Stimulated activated memory B cell treated with anti-CD40 and anti-IgM and Interleukin-4, amounts not matched to agents 10 μg/mL and 1 μg/mL and 100 μg/mL, for 72 hours (primary cell): ENCODE measurements around the gene PSORS1C1.

ENCODE experiments used
- ATAC-seq: fragments of 150-1000 bp; cut with Tn5 transposase; 2 replicates; pipeline ENCODE4 v1.10.0; 2021
- H3K27ac Mint-ChIP-seq: one replicate; pipeline ENCODE4 v1.8.0; 2022; ENCODE audit warnings: mild to moderate bottlenecking, mixed read lengths
- H3K27me3 Mint-ChIP-seq: one replicate; pipeline ENCODE4 v1.8.0; 2022; ENCODE audit warnings: mixed read lengths
- H3K36me3 Mint-ChIP-seq: one replicate; pipeline ENCODE4 v1.8.0; 2022; ENCODE audit warnings: mixed read lengths
- H3K4me1 Mint-ChIP-seq: one replicate; pipeline ENCODE4 v1.8.0; 2022; ENCODE audit warnings: mixed read lengths
- H3K4me3 Mint-ChIP-seq: one replicate; pipeline ENCODE4 v1.8.0; 2022; ENCODE audit warnings: mild to moderate bottlenecking, moderate library complexity, mixed read lengths
- H3K9me3 Mint-ChIP-seq: one replicate; pipeline ENCODE4 v1.8.0; 2022; ENCODE audit warnings: mixed read lengths

Gene PSORS1C1

DNA sequence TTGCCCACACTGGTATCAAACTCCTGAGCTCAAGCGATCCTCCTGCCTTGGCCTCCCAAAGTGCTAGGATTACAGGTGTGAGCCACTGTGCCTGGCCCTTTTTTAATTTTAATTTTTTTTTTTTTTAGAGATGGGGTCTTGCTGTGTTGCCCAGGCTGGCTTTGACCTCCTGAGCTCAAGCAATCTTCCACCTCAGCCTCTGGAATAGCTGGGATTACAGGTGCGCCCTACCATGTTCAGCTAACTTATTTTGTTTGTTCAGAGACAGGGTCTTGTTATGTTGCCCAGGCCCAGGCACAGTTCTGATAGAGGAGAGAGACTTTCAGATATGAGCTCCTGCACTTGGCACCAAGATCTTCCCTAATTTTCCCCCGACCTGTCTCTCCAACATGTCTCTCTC lies 16.2 kb downstream of the PSORS1C1 start:
- Mint-ChIP-seq H3K4me3 (no peak overlapping the region), H3K4me1 (peaks cover 15% of the 10 kb centered on the region), H3K27me3 (peaks cover 29% of the 10 kb centered on the region), H3K9me3 (no peaks in the 10 kb centered on the region), H3K36me3 (no peaks in the 10 kb centered on the region), H3K27ac (no peak overlapping the region)
- ATAC-seq, result no peak

- Mint-ChIP-seq H3K27me3 (peaks cover 23% of the 10 kb centered on the region), H3K27ac (no peak overlapping the region), H3K9me3 (no peaks in the 10 kb centered on the region), H3K36me3 (no peaks in the 10 kb centered on the region), H3K4me3 (no peak overlapping the region), H3K4me1 (peaks cover 12% of the 10 kb centered on the region)
- ATAC-seq, result no peak
These were observed 17.0 kb downstream of the PSORS1C1 start for GRCh38 chr6:31131595-31131994.

- no peak overlapping the region for H3K27ac Mint-ChIP-seq
- H3K36me3 Mint-ChIP-seq, result no peaks in the 10 kb centered on the region
- no peak overlapping the region for H3K4me3 Mint-ChIP-seq
- H3K4me1 Mint-ChIP-seq, result peaks cover 12% of the 10 kb centered on the region
- no peaks in the 10 kb centered on the region for H3K9me3 Mint-ChIP-seq
- peaks cover 15% of the 10 kb centered on the region for H3K27me3 Mint-ChIP-seq
- ATAC-seq, result no peak
These were observed 18.2 kb downstream of the PSORS1C1 start for GRCh38 chr6:31132806-31133205.

GRCh38 chr6:31135710-31136109 lies 21.1 kb downstream of the PSORS1C1 start:
- Mint-ChIP-seq H3K9me3 (no peaks in the 10 kb centered on the region), H3K4me3 (no peak overlapping the region), H3K4me1 (peaks cover 11% of the 10 kb centered on the region), H3K36me3 (no peaks in the 10 kb centered on the region), H3K27me3 (peaks cover 7% of the 10 kb centered on the region), H3K27ac (no peak overlapping the region)
- no peak for ATAC-seq

GRCh38 chr6:31138982-31139381 lies 24.4 kb downstream of the PSORS1C1 start, which contains the start of gene PSORS1C2:
PSORS1C2 (minus strand) TSS chr6:31139066; CDS start chr6:31139026, 40 bp downstream.
- ATAC-seq, result no peak
- Mint-ChIP-seq H3K4me3 (peak within 1 kb of the TSS; percentile 13), H3K9me3 (no peaks in the 10 kb centered on the region), H3K4me1 (peaks cover 11% of the 10 kb centered on the region), H3K27ac (peak within 1 kb of the TSS; percentile 68), H3K27me3 (no peaks in the 10 kb centered on the region), H3K36me3 (peaks cover 6% of the 10 kb centered on the region)

DNA sequence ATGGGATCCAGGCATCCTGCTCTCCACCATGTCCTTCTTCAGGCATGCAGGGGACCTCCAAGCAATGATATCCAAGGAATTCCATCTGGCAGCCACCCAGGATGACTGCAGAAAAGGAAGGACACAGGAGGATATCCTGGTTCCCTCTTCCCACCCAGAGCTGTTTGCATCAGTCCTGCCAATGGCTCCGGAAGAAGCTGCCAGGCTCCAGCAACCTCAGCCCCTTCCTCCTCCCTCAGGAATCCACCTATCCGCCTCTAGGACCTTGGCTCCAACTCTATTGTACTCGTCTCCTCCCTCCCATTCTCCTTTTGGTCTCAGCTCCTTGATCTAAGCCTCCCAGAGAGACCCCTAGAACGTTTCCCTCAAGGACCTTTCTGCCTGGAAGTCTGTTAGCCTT lies 25.0 kb downstream of the PSORS1C1 start:
- no peak overlapping the region for H3K27ac Mint-ChIP-seq
- no peaks in the 10 kb centered on the region for H3K27me3 Mint-ChIP-seq
- no peaks in the 10 kb centered on the region for H3K9me3 Mint-ChIP-seq
- ATAC-seq, result no peak
- peaks cover 11% of the 10 kb centered on the region for H3K36me3 Mint-ChIP-seq
- H3K4me3 Mint-ChIP-seq, result no peak overlapping the region
- H3K4me1 Mint-ChIP-seq, result peaks cover 11% of the 10 kb centered on the region

- H3K36me3 Mint-ChIP-seq, result peaks cover 21% of the 10 kb centered on the region
- H3K27ac Mint-ChIP-seq, result no peak overlapping the region
- H3K4me3 Mint-ChIP-seq, result no peak overlapping the region
- H3K27me3 Mint-ChIP-seq, result no peaks in the 10 kb centered on the region
- H3K9me3 Mint-ChIP-seq, result no peaks in the 10 kb centered on the region
- peaks cover 11% of the 10 kb centered on the region for H3K4me1 Mint-ChIP-seq
- ATAC-seq, result no peak
These were observed 26.0 kb downstream of the PSORS1C1 start for GRCh38 chr6:31140643-31141042.

DNA sequence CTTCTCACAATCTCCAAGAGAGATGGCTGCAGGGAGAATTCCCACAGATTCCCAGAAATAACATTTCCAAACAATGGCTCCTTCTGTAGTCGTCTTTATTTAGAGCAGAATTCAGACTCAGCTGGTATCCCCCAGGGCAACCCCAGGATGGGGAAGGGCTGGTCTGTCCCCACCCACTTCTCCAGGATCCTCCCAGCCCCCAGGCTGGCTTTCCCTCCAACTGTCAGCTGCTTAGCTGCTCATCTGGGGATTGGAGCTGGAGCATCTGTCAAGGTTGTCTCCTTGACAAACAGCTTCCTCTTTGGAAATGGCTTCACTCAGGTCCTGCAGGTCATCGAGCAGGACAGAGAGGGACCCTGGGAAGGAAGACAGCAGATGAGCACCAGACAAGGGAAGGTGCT lies 27.8 kb downstream of the PSORS1C1 start:
- no peak overlapping the region for H3K27ac Mint-ChIP-seq
- peaks cover 27% of the 10 kb centered on the region for H3K36me3 Mint-ChIP-seq
- no peak for ATAC-seq
- H3K4me3 Mint-ChIP-seq, result no peak overlapping the region
- H3K4me1 Mint-ChIP-seq, result peaks cover 9% of the 10 kb centered on the region
- H3K27me3 Mint-ChIP-seq, result no peaks in the 10 kb centered on the region
- H3K9me3 Mint-ChIP-seq, result no peaks in the 10 kb centered on the region

DNA sequence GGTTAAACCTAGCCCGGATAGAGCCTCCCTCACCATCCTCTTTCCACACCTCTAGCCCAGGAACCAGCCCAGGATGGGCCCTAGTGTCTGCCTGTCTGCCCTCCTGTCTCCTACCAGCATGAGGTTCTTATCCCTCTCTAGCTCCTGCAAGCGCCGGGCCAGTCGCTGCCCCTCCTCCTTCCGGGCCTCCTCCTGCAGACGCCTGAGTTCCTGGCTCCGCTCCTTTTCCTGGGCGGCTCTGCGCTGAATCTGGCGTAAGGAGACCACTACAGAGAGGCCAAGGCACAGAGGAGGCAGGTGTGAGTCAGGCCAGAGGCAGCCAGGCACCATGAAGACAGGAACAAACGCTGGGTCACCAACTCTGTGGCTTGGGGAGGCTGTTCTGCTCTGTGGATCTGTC lies 28.5 kb downstream of the PSORS1C1 start:
- Mint-ChIP-seq H3K36me3 (peaks cover 27% of the 10 kb centered on the region), H3K4me3 (no peak overlapping the region), H3K27me3 (no peaks in the 10 kb centered on the region), H3K27ac (no peak overlapping the region), H3K4me1 (peaks cover 4% of the 10 kb centered on the region), H3K9me3 (no peaks in the 10 kb centered on the region)
- no peak for ATAC-seq

DNA sequence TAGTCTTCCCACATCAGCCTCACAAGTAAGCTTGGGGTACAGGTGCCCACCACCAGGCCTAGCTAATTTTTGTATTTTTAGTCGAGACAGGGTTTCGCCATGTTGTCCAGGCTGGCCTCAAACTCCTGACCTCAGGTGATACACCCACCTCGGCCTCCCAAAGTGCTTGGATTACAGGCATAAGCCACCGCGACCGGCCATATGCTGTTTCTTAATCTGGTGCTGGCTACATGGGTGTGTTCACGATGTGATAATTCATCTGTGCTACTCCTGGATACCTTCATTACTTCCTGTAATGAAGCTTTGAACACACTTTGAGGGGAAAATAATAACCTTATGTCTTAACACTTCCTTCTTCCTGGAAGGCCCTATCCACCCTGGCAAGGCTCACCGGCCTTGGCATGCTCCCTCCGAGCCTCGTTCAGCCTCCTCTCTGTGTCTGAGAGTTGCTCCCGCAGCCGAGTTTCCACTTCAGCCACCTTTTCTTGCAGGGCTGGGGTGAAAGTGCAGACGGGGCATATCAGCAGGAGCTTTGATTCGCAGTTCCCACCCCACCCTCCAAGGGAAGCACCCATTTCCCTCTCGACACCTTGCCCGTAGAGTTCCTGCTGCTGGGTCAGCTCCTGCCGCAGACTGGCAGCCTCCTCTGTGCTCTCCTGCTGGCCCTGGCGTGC lies 29.8 kb downstream of the PSORS1C1 start:
- Mint-ChIP-seq H3K27me3 (no peaks in the 10 kb centered on the region), H3K9me3 (no peaks in the 10 kb centered on the region), H3K4me1 (peaks cover 8% of the 10 kb centered on the region), H3K36me3 (peaks cover 30% of the 10 kb centered on the region), H3K4me3 (no peak overlapping the region), H3K27ac (no peak overlapping the region)
- no peak for ATAC-seq

GRCh38 chr6:31144970-31145340 lies 30.4 kb downstream of the PSORS1C1 start:
- H3K4me1 Mint-ChIP-seq, result peaks cover 8% of the 10 kb centered on the region
- H3K27ac Mint-ChIP-seq, result no peak overlapping the region
- peaks cover 36% of the 10 kb centered on the region for H3K36me3 Mint-ChIP-seq

DNA sequence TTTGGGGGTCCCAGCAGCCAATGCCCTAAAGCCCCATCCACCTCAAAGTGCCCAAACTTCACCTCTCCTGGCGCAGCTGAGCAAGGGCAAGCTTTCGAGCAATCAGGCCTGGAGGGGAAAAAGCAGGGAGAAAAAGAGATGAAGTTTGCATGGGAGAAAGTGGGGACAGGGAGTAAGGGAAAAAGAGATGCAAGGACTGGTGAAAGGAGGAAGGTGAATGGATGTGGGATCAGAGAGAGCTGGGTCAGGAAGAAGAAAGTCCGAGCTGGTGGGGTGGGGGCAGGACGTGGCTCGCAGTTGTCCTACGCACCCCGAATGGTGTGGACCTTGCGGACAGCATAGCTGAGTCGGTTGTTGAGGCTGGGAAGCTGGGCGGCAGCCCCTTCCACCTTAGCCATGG lies 30.8 kb downstream of the PSORS1C1 start:
- Mint-ChIP-seq H3K27me3 (no peaks in the 10 kb centered on the region), H3K4me3 (no peak overlapping the region), H3K9me3 (no peaks in the 10 kb centered on the region), H3K36me3 (peaks cover 37% of the 10 kb centered on the region), H3K27ac (no peak overlapping the region), H3K4me1 (peaks cover 8% of the 10 kb centered on the region)
- no peak for ATAC-seq

More at GRCh38 chr6:31144970-31145340, 30.4 kb downstream of the PSORS1C1 start:
- Mint-ChIP-seq H3K9me3 (no peaks in the 10 kb centered on the region), H3K4me3 (no peak overlapping the region), H3K27me3 (no peaks in the 10 kb centered on the region)
- ATAC-seq, result no peak

DNA sequence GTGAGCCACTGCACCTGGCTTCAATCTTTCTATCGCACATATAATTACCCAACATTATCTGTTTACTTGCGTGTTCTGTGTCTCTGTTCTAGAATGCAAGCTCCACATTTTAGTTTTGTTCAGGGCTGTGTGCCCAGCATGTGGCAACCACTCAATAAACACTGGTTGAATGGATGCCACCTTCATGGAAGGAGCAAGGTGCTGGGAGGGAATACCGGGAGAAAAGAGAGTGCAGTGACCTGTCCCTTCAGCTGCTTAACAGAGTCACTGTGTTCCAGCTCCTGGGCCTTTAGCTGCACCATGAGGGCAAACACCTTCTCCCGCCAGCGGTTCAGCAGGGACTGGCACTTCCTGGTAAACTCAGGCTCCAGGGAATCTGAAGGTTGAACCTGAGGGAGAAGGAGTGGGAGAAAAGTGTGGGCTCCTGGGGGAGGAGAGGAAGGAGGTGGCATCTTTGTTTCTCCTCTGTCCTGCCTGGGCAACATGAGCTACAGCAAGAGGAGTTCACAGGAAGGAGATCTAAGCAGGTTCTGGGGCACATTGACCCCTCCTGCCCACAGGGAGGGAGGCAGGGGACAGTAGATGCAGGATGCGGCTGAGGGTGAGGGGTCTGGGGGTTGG lies 35.3 kb downstream of the PSORS1C1 start:
- Mint-ChIP-seq H3K4me3 (no peak overlapping the region), H3K36me3 (peaks cover 51% of the 10 kb centered on the region), H3K9me3 (no peaks in the 10 kb centered on the region), H3K27me3 (no peaks in the 10 kb centered on the region), H3K4me1 (peaks cover 8% of the 10 kb centered on the region), H3K27ac (no peak overlapping the region)
- no peak for ATAC-seq

- ATAC-seq, result no peak
- Mint-ChIP-seq H3K27me3 (no peaks in the 10 kb centered on the region), H3K27ac (no peak overlapping the region), H3K4me3 (no peak overlapping the region), H3K36me3 (peaks cover 41% of the 10 kb centered on the region), H3K4me1 (peaks cover 17% of the 10 kb centered on the region), H3K9me3 (no peaks in the 10 kb centered on the region)
These were observed 38.2 kb downstream of the PSORS1C1 start for GRCh38 chr6:31152781-31153180.

- peaks cover 37% of the 10 kb centered on the region for H3K36me3 Mint-ChIP-seq
These were observed 39.8 kb downstream of the PSORS1C1 start for GRCh38 chr6:31154436-31154835.

GRCh38 chr6:31156641-31157040 lies 42.0 kb downstream of the PSORS1C1 start:
- Mint-ChIP-seq H3K36me3 (peaks cover 24% of the 10 kb centered on the region), H3K27me3 (no peaks in the 10 kb centered on the region), H3K9me3 (no peaks in the 10 kb centered on the region), H3K4me1 (peaks cover 35% of the 10 kb centered on the region), H3K27ac (no peak overlapping the region), H3K4me3 (no peak overlapping the region)
- no peak for ATAC-seq

More at GRCh38 chr6:31154436-31154835, 39.8 kb downstream of the PSORS1C1 start:
- no peak overlapping the region for H3K27ac Mint-ChIP-seq
- no peaks in the 10 kb centered on the region for H3K27me3 Mint-ChIP-seq
- ATAC-seq, result no peak
- no peak overlapping the region for H3K4me3 Mint-ChIP-seq
- H3K4me1 Mint-ChIP-seq, result peaks cover 24% of the 10 kb centered on the region
- no peaks in the 10 kb centered on the region for H3K9me3 Mint-ChIP-seq
